Measurements from ENCODE around the gene LAMA2.
A peak's percentile ranks its signal among the peaks of the same experiment; 100 is the strongest.

LAMA2 gene

GRCh38 chr6:128882991-128883611 lies at the start of gene LAMA2:
Gene LAMA2, plus strand, starts transcription at chr6:128883138. Its CDS starts 108 bp downstream, at chr6:128883246.
- peak; percentile 22 for DNase-seq (ENCODE audit: low spot score)

GRCh38 chr6:128836761-128837160 lies 46.2 kb upstream of the LAMA2 start:
- no peak for DNase-seq (ENCODE audit: low spot score)

- DNase-seq (ENCODE audit: low spot score): no peak
Observed at GRCh38 chr6:128841518-128841917, 41.4 kb upstream of the LAMA2 start.

GRCh38 chr6:128844598-128844997 lies 38.3 kb upstream of the LAMA2 start:
- no peak for DNase-seq (ENCODE audit: low spot score)

GRCh38 chr6:128847431-128848210 lies 35.3 kb upstream of the LAMA2 start:
- DNase-seq (ENCODE audit: low spot score): no peak

DNA sequence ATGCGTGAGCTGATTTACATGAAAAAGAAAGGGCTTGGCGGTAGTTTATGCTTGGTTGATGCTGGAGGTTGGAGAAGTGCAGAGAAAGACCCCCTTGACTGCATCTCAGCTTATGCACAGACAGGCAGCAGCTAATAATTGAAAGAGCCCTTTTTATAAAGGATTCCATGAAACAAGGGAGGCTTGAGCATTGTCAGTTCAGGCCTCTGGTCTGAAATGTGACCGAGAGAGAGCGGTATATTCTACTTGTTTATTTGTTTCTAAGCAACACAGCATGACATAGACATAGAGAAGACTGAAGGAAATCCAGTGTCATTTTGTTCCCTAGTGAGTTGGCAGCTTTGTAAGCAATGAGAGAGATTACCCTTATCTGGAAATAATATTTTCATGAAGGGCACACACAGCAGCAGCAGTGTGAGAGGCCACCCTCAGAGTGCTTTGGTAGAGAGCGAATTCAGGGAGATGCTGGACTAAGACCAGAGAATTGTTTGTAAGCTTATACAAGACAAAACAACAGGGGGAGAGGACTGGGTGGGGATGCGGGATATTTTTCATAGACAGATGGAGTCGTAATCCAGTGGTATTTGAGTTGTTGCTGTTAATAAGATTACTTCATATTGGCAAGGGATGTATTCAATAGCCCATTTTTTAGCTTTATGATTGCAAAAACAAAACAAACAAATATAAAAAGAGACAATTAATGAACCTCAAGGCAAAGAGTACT lies 34.6 kb upstream of the LAMA2 start:
- no peak for DNase-seq (ENCODE audit: low spot score)

DNA sequence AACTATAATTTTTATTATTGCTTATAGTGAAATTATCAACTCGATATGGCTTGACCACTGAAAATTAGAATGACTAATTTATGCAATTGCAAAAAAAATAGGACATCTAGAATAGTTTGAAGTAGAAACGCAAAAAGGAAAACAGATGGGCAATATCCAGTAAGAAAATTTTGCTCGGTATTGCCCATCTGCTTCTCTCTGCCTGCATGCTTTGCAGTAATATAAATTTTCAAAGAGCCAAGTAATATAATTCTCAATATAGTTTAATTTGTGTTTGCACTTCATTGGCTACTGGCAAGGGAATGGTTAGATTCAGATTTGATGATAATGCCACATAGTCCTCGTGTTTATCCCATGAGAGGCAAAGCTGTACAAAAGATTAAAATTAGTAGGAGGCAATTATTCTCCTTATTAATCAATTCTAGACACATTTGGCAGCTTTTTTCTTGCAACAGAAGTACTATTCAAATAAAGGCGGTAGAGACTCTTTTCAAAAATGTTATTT lies 27.3 kb upstream of the LAMA2 start:
- no peak for DNase-seq (ENCODE audit: low spot score)

DNA sequence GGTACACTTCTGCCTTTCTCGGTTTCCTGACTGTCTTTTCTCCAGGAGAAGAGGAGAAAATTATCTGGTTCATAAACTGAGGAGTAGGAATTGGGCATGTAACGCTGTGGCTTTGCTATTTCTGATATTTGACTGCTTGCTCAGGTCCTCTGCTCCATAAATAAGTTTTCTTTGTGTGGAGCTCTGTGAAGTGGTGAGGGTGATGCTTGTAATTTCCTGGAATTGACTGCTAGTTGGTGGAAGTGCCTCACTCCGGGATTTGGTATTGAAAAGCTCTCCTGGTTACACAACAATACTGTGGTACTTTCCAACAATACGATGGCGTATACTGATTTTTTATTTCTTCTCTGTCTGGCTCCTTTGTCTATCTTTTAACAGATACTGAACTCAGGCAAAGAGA lies 25.1 kb upstream of the LAMA2 start:
- no peak for DNase-seq (ENCODE audit: low spot score)

- DNase-seq (ENCODE audit: low spot score): no peak
Observed at GRCh38 chr6:128860782-128861181, 22.2 kb upstream of the LAMA2 start.

DNA sequence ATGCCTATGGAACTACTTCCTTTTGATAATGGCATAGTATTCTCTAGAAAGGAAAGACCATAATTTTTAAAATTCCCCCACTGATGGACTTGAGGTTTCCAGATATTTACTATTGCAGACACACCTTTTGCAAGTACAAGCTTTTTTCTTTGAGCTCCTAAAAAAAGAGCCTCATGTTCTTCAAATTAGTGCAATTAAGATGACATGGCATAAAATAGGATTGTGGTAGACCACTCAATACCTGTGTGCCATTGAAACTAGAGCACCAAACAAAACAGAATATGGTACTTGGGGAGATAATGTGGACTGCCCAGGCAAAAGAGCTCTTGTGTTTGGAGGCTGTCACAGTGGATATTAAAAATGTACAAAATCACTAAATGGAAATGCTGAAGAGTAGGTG lies 19.0 kb upstream of the LAMA2 start:
- DNase-seq (ENCODE audit: low spot score): no peak

DNA sequence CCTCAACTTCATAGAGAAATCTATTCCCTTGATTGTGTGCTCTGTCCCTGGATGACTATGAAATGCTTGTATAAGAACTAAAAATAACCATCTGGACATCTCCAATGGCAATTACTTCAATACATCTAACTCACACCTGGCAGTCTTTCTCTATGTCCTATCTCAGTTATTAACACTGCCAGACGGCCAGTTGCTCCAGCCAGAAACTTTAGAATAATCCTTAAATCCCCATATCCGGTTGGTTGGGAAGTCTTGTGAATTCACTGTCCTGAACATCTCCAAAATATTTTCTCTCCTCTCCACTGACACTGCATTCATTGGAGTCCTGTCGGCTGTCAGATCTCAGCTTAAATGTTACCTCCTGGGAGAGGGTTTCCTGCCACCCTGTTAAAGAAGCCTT lies 12.2 kb upstream of the LAMA2 start:
- no peak for DNase-seq (ENCODE audit: low spot score)

- no peak for DNase-seq (ENCODE audit: low spot score)
Observed at GRCh38 chr6:128874863-128875262, 8.1 kb upstream of the LAMA2 start.

- no peak for DNase-seq (ENCODE audit: low spot score)
Observed at GRCh38 chr6:128882560-128882959, 378 bp upstream of the LAMA2 start.

DNA sequence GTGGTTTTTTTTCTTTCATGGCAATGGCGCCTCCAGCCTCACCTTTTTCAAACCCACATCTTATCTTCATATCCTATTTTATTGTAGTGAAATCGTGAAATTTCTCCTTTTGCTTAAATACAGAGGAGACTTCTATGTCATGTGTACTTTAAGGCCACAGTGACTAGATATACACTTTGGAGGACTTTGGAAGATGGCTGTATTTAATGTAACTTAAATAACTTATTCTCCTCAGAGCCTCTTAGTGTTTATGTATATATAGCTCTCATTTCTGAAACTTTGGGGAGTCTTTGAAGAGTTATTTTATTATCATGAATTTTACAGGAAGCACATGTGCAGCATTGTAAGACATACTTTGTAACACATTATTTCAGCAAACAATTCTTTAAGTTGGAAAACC lies 968 bp downstream of the LAMA2 start:
- DNase-seq (ENCODE audit: low spot score): no peak

DNA sequence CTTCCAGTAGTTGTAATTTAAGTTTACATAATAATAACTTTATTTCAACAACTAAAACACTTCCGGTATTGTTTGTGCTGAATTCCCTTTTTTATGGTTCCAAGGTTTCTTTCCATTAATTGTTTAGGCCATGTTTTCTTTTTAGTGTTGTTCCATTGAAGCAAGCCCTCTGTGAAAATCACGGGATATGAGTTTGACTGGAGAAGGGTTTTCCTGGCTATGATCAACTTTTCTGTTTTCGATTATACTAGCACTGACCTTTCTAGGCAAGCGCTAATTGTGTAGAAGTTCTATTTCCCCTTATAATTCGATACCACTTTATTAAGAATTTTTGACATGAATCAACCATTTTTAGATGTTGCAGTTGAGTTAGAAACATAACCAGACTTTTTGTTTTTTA lies 2.4 kb downstream of the LAMA2 start:
- no peak for DNase-seq (ENCODE audit: low spot score)

GRCh38 chr6:128886706-128887105 lies 3.8 kb downstream of the LAMA2 start:
- no peak for DNase-seq (ENCODE audit: low spot score)

GRCh38 chr6:128888444-128889175 lies 5.7 kb downstream of the LAMA2 start:
- no peak for DNase-seq (ENCODE audit: low spot score)

- no peak for DNase-seq (ENCODE audit: low spot score)
Observed at GRCh38 chr6:128889870-128890269, 6.9 kb downstream of the LAMA2 start.

DNA sequence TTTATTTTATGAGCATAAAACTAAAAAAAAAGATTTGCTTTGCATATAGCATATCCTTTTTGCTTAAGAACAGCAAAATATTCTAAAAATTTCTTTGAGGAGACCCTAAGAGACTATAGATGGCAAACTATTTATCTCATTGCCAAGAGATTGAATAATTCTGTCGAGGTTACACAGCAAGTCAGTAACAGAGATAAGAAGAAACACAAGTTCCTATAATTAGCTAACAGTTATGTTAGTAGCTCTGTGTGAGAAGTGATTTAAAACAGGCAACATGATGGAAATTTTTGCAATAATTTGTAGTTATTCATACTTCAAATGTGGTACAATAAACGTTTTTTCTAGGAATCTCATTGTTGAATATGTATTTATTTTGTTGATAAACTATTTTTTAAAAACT lies 9.1 kb downstream of the LAMA2 start:
- DNase-seq (ENCODE audit: low spot score): no peak

GRCh38 chr6:128899341-128900050 lies 16.6 kb downstream of the LAMA2 start:
- DNase-seq (ENCODE audit: low spot score): no peak

- DNase-seq (ENCODE audit: low spot score): no peak
Observed at GRCh38 chr6:128903715-128904114, 20.8 kb downstream of the LAMA2 start.

GRCh38 chr6:128914051-128914450 lies 31.1 kb downstream of the LAMA2 start:
- no peak for DNase-seq (ENCODE audit: low spot score)

Data from kidney tubule cell (primary cell).